GM19043 (cell line): ENCODE data around the gene KLRC2.
"Not testable (repeated sequence)": the region's sequence is repeated elsewhere in the genome, so short reads cannot be mapped to it uniquely, and the experiment has no call there.

Experiments used
- ATAC-seq: cut with Tn5 transposase; IDR thresholded peaks from one replicate; pipeline ENCODE4 v1.9.1; 2021; ENCODE audit warnings: low read depth; ENCODE audit not compliant: unreplicated experiment

Gene KLRC2

GRCh38 chr12:10435816-10436215, at the start of gene KLRC2:
Gene KLRC2 (minus strand): TSS chr12:10436010. CDS start chr12:10435986, 24 bp downstream.
- ATAC-seq, result not testable (repeated sequence)

GRCh38 chr12:10481901-10482300, 46.1 kb upstream of the KLRC2 start:
- not testable (repeated sequence) for ATAC-seq

GRCh38 chr12:10472808-10473207, 37.0 kb upstream of the KLRC2 start:
- not testable (repeated sequence) for ATAC-seq

- no peak for ATAC-seq
Measured at GRCh38 chr12:10469701-10470100, 33.9 kb upstream of the KLRC2 start.

GRCh38 chr12:10466311-10466710, 30.5 kb upstream of the KLRC2 start:
- ATAC-seq, result no peak

GRCh38 chr12:10457760-10458159, 21.9 kb upstream of the KLRC2 start:
- no peak for ATAC-seq

- no peak for ATAC-seq
Measured at GRCh38 chr12:10456856-10457255, 21.0 kb upstream of the KLRC2 start.

GRCh38 chr12:10455766-10456165, 20.0 kb upstream of the KLRC2 start:
- no peak for ATAC-seq

- no peak for ATAC-seq
Measured at GRCh38 chr12:10454531-10454930, 18.7 kb upstream of the KLRC2 start.

GRCh38 chr12:10453156-10453555, 17.3 kb upstream of the KLRC2 start, which contains the start of gene KLRC1:
Gene KLRC1 (minus strand): TSS chr12:10453377. CDS start chr12:10451156, 2,221 bp downstream.
- ATAC-seq, result no peak

- ATAC-seq, result no peak
Measured at GRCh38 chr12:10448236-10448635, 12.4 kb upstream of the KLRC2 start.

GRCh38 chr12:10446052-10446451, 10.2 kb upstream of the KLRC2 start:
- not testable (repeated sequence) for ATAC-seq

GRCh38 chr12:10441144-10441543, 5.3 kb upstream of the KLRC2 start:
- ATAC-seq, result not testable (repeated sequence)

GRCh38 chr12:10439608-10440274, 3.9 kb upstream of the KLRC2 start:
- not testable (repeated sequence) for ATAC-seq

GRCh38 chr12:10437601-10438000, 1.8 kb upstream of the KLRC2 start:
- ATAC-seq, result not testable (repeated sequence)

GRCh38 chr12:10430623-10431022, 5.2 kb downstream of the KLRC2 start:
- not testable (repeated sequence) for ATAC-seq

GRCh38 chr12:10425938-10426337, 9.9 kb downstream of the KLRC2 start:
- ATAC-seq, result not testable (repeated sequence)

GRCh38 chr12:10424260-10424899, 11.4 kb downstream of the KLRC2 start:
- not testable (repeated sequence) for ATAC-seq

- not testable (repeated sequence) for ATAC-seq
Measured at GRCh38 chr12:10422159-10422558, 13.7 kb downstream of the KLRC2 start.

- not testable (repeated sequence) for ATAC-seq
Measured at GRCh38 chr12:10420334-10420733, 15.5 kb downstream of the KLRC2 start, which contains the start of gene KLRC3. Gene KLRC3 (minus strand): TSS chr12:10420595. CDS start chr12:10420550, 45 bp downstream.

- ATAC-seq, result no peak
Measured at GRCh38 chr12:10409392-10409791, 26.4 kb downstream of the KLRC2 start, which contains the start of gene KLRC4. Gene KLRC4 (minus strand): TSS chr12:10409757. CDS start chr12:10409575, 182 bp downstream.

GRCh38 chr12:10408842-10409241, 27.0 kb downstream of the KLRC2 start:
- no peak for ATAC-seq
